Activated naive CD4-positive, alpha-beta T cell treated with anti-CD3 and anti-CD28 coated beads, Interleukin-2, amount 50 U/mL, for 72 hours (primary cell): ENCODE data around the gene ACLY. TPM values are rescaled to one million over a fixed set of nuclear protein-coding genes. Genes with fewer than 3 reads are reported as not detected.
A peak's percentile ranks its signal among the peaks of the same experiment; 100 is the strongest.
"Not testable (repeated sequence)": the region's sequence is repeated elsewhere in the genome, so short reads cannot be mapped to it uniquely, and the experiment has no call there.

ENCODE experiments used
- ATAC-seq, 2 donors: fragments of 150-1000 bp; cut with Tn5 transposase; 2 replicates each; pipeline ENCODE4 v1.10.0; 2021; ENCODE audit warnings: mild to moderate bottlenecking in 2 of 2, moderate library complexity in 2 of 2
- DNase-seq, 2 donors: peaks; one replicate each; pipeline ENCODE4 v3.0.0; 2021 to 2022; ENCODE audit warnings: low spot score in 2 of 2
- H3K27ac Mint-ChIP-seq, 2 donors: one replicate each; pipeline ENCODE4 v1.8.0; 2022; ENCODE audit warnings: mild to moderate bottlenecking in 2 of 2, mixed read lengths in 2 of 2
- H3K36me3 Mint-ChIP-seq, 2 donors: one replicate each; pipeline ENCODE4 v1.8.0; 2022; ENCODE audit warnings: mixed read lengths in 2 of 2
- H3K9me3 Mint-ChIP-seq, 2 donors: one replicate each; pipeline ENCODE4 v1.8.0; 2022; ENCODE audit warnings: mixed read lengths in 2 of 2
- total RNA-seq, 2 donors: library from RNA; stranded (reverse); gene quantifications; one replicate each; pipeline ENCODE4 v1.2.3, GENCODE V29; 2022

Gene ACLY
- total RNA-seq, 2 donors from 2014 or later, result 140 to 187 TPM

GRCh38 chr17:41904242-41904841 lies 14.4 kb downstream of the ACLY start:
- ATAC-seq, result no peak
- no peak overlapping the region for H3K27ac Mint-ChIP-seq
- no peak for DNase-seq
- H3K36me3 Mint-ChIP-seq, result peaks cover 7 to 13% of the 10 kb centered on the region in 2 donors
- H3K9me3 Mint-ChIP-seq, result no peaks in the 10 kb centered on the region

GRCh38 chr17:41901646-41902045 lies 17.1 kb downstream of the ACLY start:
- Mint-ChIP-seq H3K9me3 (no peaks in the 10 kb centered on the region), H3K36me3 (peaks cover 6 to 13% of the 10 kb centered on the region in 2 donors), H3K27ac (peak overlapping the region in 1 of 2 donors; percentile 24)
- DNase-seq, result no peak
- ATAC-seq, result no peak

GRCh38 chr17:41896726-41897125 lies 22.0 kb downstream of the ACLY start:
- no peak for ATAC-seq
- Mint-ChIP-seq H3K36me3 (peaks cover 8 to 10% of the 10 kb centered on the region in 2 donors), H3K9me3 (no peaks in the 10 kb centered on the region), H3K27ac (no peak overlapping the region)
- DNase-seq, result no peak

GRCh38 chr17:41895617-41896016 lies 23.1 kb downstream of the ACLY start:
- Mint-ChIP-seq H3K27ac (no peak overlapping the region), H3K36me3 (peaks cover 0 to 4% of the 10 kb centered on the region in 2 donors), H3K9me3 (no peaks in the 10 kb centered on the region)
- no peak for DNase-seq
- no peak for ATAC-seq

- H3K27ac Mint-ChIP-seq, result peak overlapping the region in 1 of 2 donors; percentile 68
- H3K9me3 Mint-ChIP-seq, result no peaks in the 10 kb centered on the region
- no peak for ATAC-seq
- DNase-seq, result no peak
- H3K36me3 Mint-ChIP-seq, result peaks cover 0 to 6% of the 10 kb centered on the region in 2 donors
These were observed 23.9 kb downstream of the ACLY start for GRCh38 chr17:41894791-41895331.

GRCh38 chr17:41893384-41893783 lies 25.4 kb downstream of the ACLY start:
- ATAC-seq (no peak), DNase-seq (no peak)
- Mint-ChIP-seq H3K27ac (no peak overlapping the region), H3K9me3 (no peaks in the 10 kb centered on the region), H3K36me3 (peaks cover 0 to 10% of the 10 kb centered on the region in 2 donors)

- ATAC-seq (no peak), DNase-seq (no peak)
- H3K36me3 Mint-ChIP-seq, result peaks cover 0 to 14% of the 10 kb centered on the region in 2 donors
- H3K27ac Mint-ChIP-seq, result peak overlapping the region in 1 of 2 donors; percentile 85
- H3K9me3 Mint-ChIP-seq, result no peaks in the 10 kb centered on the region
These were observed 26.8 kb downstream of the ACLY start for GRCh38 chr17:41892021-41892376.

- no peak for ATAC-seq
- Mint-ChIP-seq H3K9me3 (no peaks in the 10 kb centered on the region), H3K27ac (peak overlapping the region in 1 of 2 donors; percentile 85), H3K36me3 (peaks cover under 1 to 16% of the 10 kb centered on the region in 2 donors)
- DNase-seq, result no peak
These were observed 27.4 kb downstream of the ACLY start for GRCh38 chr17:41891135-41892020.

GRCh38 chr17:41888332-41888965 lies 30.3 kb downstream of the ACLY start:
- peaks cover 14 to 25% of the 10 kb centered on the region in 2 donors for H3K36me3 Mint-ChIP-seq

GRCh38 chr17:41885733-41886132 lies 33.0 kb downstream of the ACLY start:
- H3K36me3 Mint-ChIP-seq, result peaks cover 19 to 20% of the 10 kb centered on the region in 2 donors
- no peak for DNase-seq
- no peak overlapping the region for H3K27ac Mint-ChIP-seq
- no peak for ATAC-seq
- H3K9me3 Mint-ChIP-seq, result no peaks in the 10 kb centered on the region

More at GRCh38 chr17:41888332-41888965, 30.3 kb downstream of the ACLY start:
- ATAC-seq (no peak), DNase-seq (no peak)
- no peaks in the 10 kb centered on the region for H3K9me3 Mint-ChIP-seq
- peak overlapping the region in 1 of 2 donors; percentile 60 for H3K27ac Mint-ChIP-seq

GRCh38 chr17:41882756-41883155 lies 36.0 kb downstream of the ACLY start:
- no peak for ATAC-seq
- Mint-ChIP-seq H3K9me3 (no peaks in the 10 kb centered on the region), H3K36me3 (peaks cover 24% of the 10 kb centered on the region in 2 donors), H3K27ac (peak overlapping the region in 1 of 2 donors; percentile 22)
- DNase-seq, result no peak

- no peak for ATAC-seq
- H3K9me3 Mint-ChIP-seq, result no peaks in the 10 kb centered on the region
These were observed 38.6 kb downstream of the ACLY start for GRCh38 chr17:41880130-41880529.

GRCh38 chr17:41874293-41874670 lies 44.5 kb downstream of the ACLY start:
- not testable (repeated sequence) for DNase-seq, H3K9me3 Mint-ChIP-seq, ATAC-seq, H3K27ac Mint-ChIP-seq
- peaks cover 8 to 46% of the 10 kb centered on the region in 2 donors for H3K36me3 Mint-ChIP-seq

More at GRCh38 chr17:41880130-41880529, 38.6 kb downstream of the ACLY start:
- DNase-seq, result no peak
- Mint-ChIP-seq H3K27ac (peak overlapping the region in 1 of 2 donors; percentile 44), H3K36me3 (peaks cover 15 to 27% of the 10 kb centered on the region in 2 donors)

GRCh38 chr17:41873559-41874292 lies 45.0 kb downstream of the ACLY start:
- DNase-seq (no peak), ATAC-seq (no peak)
- H3K36me3 Mint-ChIP-seq, result peaks cover 8 to 46% of the 10 kb centered on the region in 2 donors
- no peaks in the 10 kb centered on the region for H3K9me3 Mint-ChIP-seq
- peak overlapping the region in 1 of 2 donors; percentile 32 for H3K27ac Mint-ChIP-seq

- ATAC-seq, result no peak
- H3K36me3 Mint-ChIP-seq, result peaks cover 8 to 28% of the 10 kb centered on the region in 2 donors
These were observed 47.0 kb downstream of the ACLY start for GRCh38 chr17:41871789-41872188.

GRCh38 chr17:41870627-41871026 lies 48.1 kb downstream of the ACLY start:
- peak in 1 of 2 donors; percentile 44 for ATAC-seq
- H3K36me3 Mint-ChIP-seq, result peaks cover 8 to 24% of the 10 kb centered on the region in 2 donors

More at GRCh38 chr17:41871789-41872188, 47.0 kb downstream of the ACLY start:
- H3K27ac Mint-ChIP-seq, result peak overlapping the region; percentile 46 to 68
- DNase-seq, result no peak
- no peaks in the 10 kb centered on the region for H3K9me3 Mint-ChIP-seq

More at GRCh38 chr17:41870627-41871026, 48.1 kb downstream of the ACLY start:
- no peaks in the 10 kb centered on the region for H3K9me3 Mint-ChIP-seq
- DNase-seq, result no peak
- peak overlapping the region; percentile 9 to 85 for H3K27ac Mint-ChIP-seq
